Measurements from ENCODE around the gene MPRIP.

Gene MPRIP

GRCh38 chr17:17069849-17070248 is 27.6 kb downstream of the MPRIP start:
- DNase-seq (ENCODE audit: low read depth, low spot score), result no peak
- ChIA-PET CTCF (no interaction called here), POLR2A (no interaction called here)
- no peak overlapping the region for H3K4me3 ChIP-seq (ENCODE audit: low read depth, low read length)
- TF ChIP-seq CTCF (IDR thresholded peaks at IDR 0.05; ENCODE audit: insufficient read depth, low read length, missing control alignments), result no peak

- no peak overlapping the region for H3K4me3 ChIP-seq (ENCODE audit: low read depth, low read length)
- no peak for TF ChIP-seq CTCF (IDR thresholded peaks at IDR 0.05; ENCODE audit: insufficient read depth, low read length, missing control alignments)
- CTCF ChIA-PET, result no interaction called here
- no peak for DNase-seq (ENCODE audit: low read depth, low spot score)
- POLR2A ChIA-PET, result no interaction called here
Observed at GRCh38 chr17:17070931-17071330, 28.7 kb downstream of the MPRIP start.

GRCh38 chr17:17071531-17072360 is 29.5 kb downstream of the MPRIP start:
- no peak for DNase-seq (ENCODE audit: low read depth, low spot score)
- no peak overlapping the region for H3K4me3 ChIP-seq (ENCODE audit: low read depth, low read length)
- POLR2A ChIA-PET, result no interaction called here
- no peak for TF ChIP-seq CTCF (IDR thresholded peaks at IDR 0.05; ENCODE audit: insufficient read depth, low read length, missing control alignments)
- CTCF ChIA-PET, result no interaction called here

GRCh38 chr17:17072546-17072945 is 30.3 kb downstream of the MPRIP start:
- POLR2A ChIA-PET, result no interaction called here
- TF ChIP-seq CTCF (IDR thresholded peaks at IDR 0.05; ENCODE audit: insufficient read depth, low read length, missing control alignments), result no peak

GRCh38 chr17:17073030-17073564 is 30.8 kb downstream of the MPRIP start:
- TF ChIP-seq CTCF (IDR thresholded peaks at IDR 0.05; ENCODE audit: insufficient read depth, low read length, missing control alignments), result no peak
- no peak overlapping the region for H3K4me3 ChIP-seq (ENCODE audit: low read depth, low read length)
- POLR2A ChIA-PET, result no interaction called here
- no peak for DNase-seq (ENCODE audit: low read depth, low spot score)
- CTCF ChIA-PET, result interaction anchor here (1.5 to 1.8 kb wide), 2 partner anchors 12 to 69 kb away, joined by 4 to 5 read pairs; no protein-coding TSS in a partner anchor

More at GRCh38 chr17:17072546-17072945, 30.3 kb downstream of the MPRIP start:
- CTCF ChIA-PET, result interaction anchor here (1.8 kb wide), 1 partner anchor 69 kb away, joined by 5 read pairs; no protein-coding TSS in a partner anchor
- DNase-seq (ENCODE audit: low read depth, low spot score), result no peak
- no peak overlapping the region for H3K4me3 ChIP-seq (ENCODE audit: low read depth, low read length)

- no peak for TF ChIP-seq CTCF (IDR thresholded peaks at IDR 0.05; ENCODE audit: insufficient read depth, low read length, missing control alignments)
- no peak for DNase-seq (ENCODE audit: low read depth, low spot score)
- ChIA-PET POLR2A (no interaction called here), CTCF (interaction anchor here (1.1 to 1.8 kb wide), 4 partner anchors 12 to 68 kb away, joined by 3 to 5 read pairs (median 4); no protein-coding TSS in a partner anchor)
- H3K4me3 ChIP-seq (ENCODE audit: low read depth, low read length), result no peak overlapping the region
Observed at GRCh38 chr17:17073581-17074403, 31.5 kb downstream of the MPRIP start.

Data from AG04449 (cell line).